VCaP (cell line): ENCODE measurements around the gene PKP1.
A peak's percentile ranks its signal among the peaks of the same experiment; 100 is the strongest.

Experiments used
- H3K27ac ChIP-seq: fragments of 450-650 bp; 2 replicates; pipeline ENCODE4 v1.5.1; 2017
- CTCF ChIP-seq: fragments of 450-650 bp; conservative IDR thresholded peaks from 2 replicates; pipeline ENCODE4 v1.5.1; 2017; ENCODE audit warnings: mild to moderate bottlenecking, moderate library complexity

The PKP1 gene

GRCh38 chr1:201359031-201359872 is 75.9 kb downstream of the PKP1 start:
- no peak overlapping the region for H3K27ac ChIP-seq
- no peak for TF ChIP-seq CTCF

GRCh38 chr1:201359873-201360210 is 76.5 kb downstream of the PKP1 start:
- TF ChIP-seq CTCF, result no peak

GRCh38 chr1:201360486-201360885 is 77.2 kb downstream of the PKP1 start:
- TF ChIP-seq CTCF, result no peak
- H3K27ac ChIP-seq, result no peak overlapping the region

More at GRCh38 chr1:201359873-201360210, 76.5 kb downstream of the PKP1 start:
- no peak overlapping the region for H3K27ac ChIP-seq

GRCh38 chr1:201360901-201361651 is 77.8 kb downstream of the PKP1 start:
- no peak for TF ChIP-seq CTCF
- no peak overlapping the region for H3K27ac ChIP-seq

GRCh38 chr1:201361652-201362504 is 78.6 kb downstream of the PKP1 start:
- no peak overlapping the region for H3K27ac ChIP-seq
- TF ChIP-seq CTCF, result peak; percentile 87

GRCh38 chr1:201362906-201363305 is 79.6 kb downstream of the PKP1 start:
- no peak for TF ChIP-seq CTCF
- no peak overlapping the region for H3K27ac ChIP-seq

GRCh38 chr1:201363467-201363866 is 80.2 kb downstream of the PKP1 start:
- no peak for TF ChIP-seq CTCF

More at GRCh38 chr1:201363467-201363866, 80.2 kb downstream of the PKP1 start:
- no peak overlapping the region for H3K27ac ChIP-seq
